ENCODE measurements around the gene TMEM238L. TPM values are rescaled to one million over a fixed set of nuclear protein-coding genes. Genes with fewer than 3 reads are reported as not detected.

The TMEM238L gene
- total and polyA plus RNA-seq, 10 donors, result not detected

GRCh38 chr17:10824874-10825273 lies 21.0 kb upstream of the TMEM238L start:
- H3K27me3 ChIP-seq (replicated peaks in 1 of 7), result peaks cover 0 to 4% (median 0%) of the 10 kb centered on the region in 7 donors
- TF ChIP-seq CTCF (IDR thresholded peaks at IDR 0.05 in 8 of 11, conservative IDR thresholded peaks at IDR 0.05 in 3 of 11) (no peak), POLR2A (IDR thresholded peaks at IDR 0.05) (no peak), POLR2AphosphoS5 (IDR thresholded peaks at IDR 0.05) (no peak)
- H3K9me3 ChIP-seq, result no peaks in the 10 kb centered on the region
- intact Hi-C loops (cut with DNase I; ENCODE audit: low total_unique reads), result no loop called here
- H3K4me3 ChIP-seq, result no peak overlapping the region
- H3K4me1 ChIP-seq, result no peaks in the 10 kb centered on the region
- 77 to 89% (median 84%) methylated on average over 7 of the region's 7 CpGs for WGBS, 5 donors
- no peak for DNase-seq
- no peaks in the 10 kb centered on the region for H3K36me3 ChIP-seq
- H3K27ac ChIP-seq, result no peak overlapping the region

GRCh38 chr17:10821770-10822169 lies 17.9 kb upstream of the TMEM238L start:
- no peak for DNase-seq
- Histone ChIP-seq H3K27ac (no peak overlapping the region), H3K4me1 (no peaks in the 10 kb centered on the region), H3K4me3 (no peak overlapping the region), H3K27me3 (replicated peaks in 1 of 7) (peaks cover 0 to 4% (median 0%) of the 10 kb centered on the region in 7 donors), H3K9me3 (no peaks in the 10 kb centered on the region), H3K36me3 (no peaks in the 10 kb centered on the region)
- TF ChIP-seq CTCF (IDR thresholded peaks at IDR 0.05 in 8 of 11, conservative IDR thresholded peaks at IDR 0.05 in 3 of 11) (no peak), POLR2AphosphoS5 (IDR thresholded peaks at IDR 0.05) (no peak), POLR2A (IDR thresholded peaks at IDR 0.05) (no peak)
- intact Hi-C loops (cut with DNase I; ENCODE audit: low total_unique reads), result no loop called here

GRCh38 chr17:10821054-10821453 lies 17.2 kb upstream of the TMEM238L start:
- intact Hi-C loops (cut with DNase I; ENCODE audit: low total_unique reads), result no loop called here
- DNase-seq, result no peak
- Histone ChIP-seq H3K27ac (no peak overlapping the region), H3K27me3 (replicated peaks in 1 of 7) (peaks cover 0 to 4% (median 0%) of the 10 kb centered on the region in 7 donors), H3K9me3 (no peaks in the 10 kb centered on the region), H3K4me1 (no peaks in the 10 kb centered on the region), H3K36me3 (no peaks in the 10 kb centered on the region), H3K4me3 (no peak overlapping the region)
- WGBS, 5 donors, result 55 to 69% (median 67%) methylated on average over 4 of the region's 4 CpGs
- TF ChIP-seq CTCF (IDR thresholded peaks at IDR 0.05 in 8 of 11, conservative IDR thresholded peaks at IDR 0.05 in 3 of 11), result no peak
- no peak for TF ChIP-seq POLR2AphosphoS5 (IDR thresholded peaks at IDR 0.05)
- no peak for TF ChIP-seq POLR2A (IDR thresholded peaks at IDR 0.05)

- WGBS, 5 donors, result 67 to 81% (median 74%) methylated on average over 5 of the region's 5 CpGs
- Histone ChIP-seq H3K9me3 (no peaks in the 10 kb centered on the region), H3K36me3 (no peaks in the 10 kb centered on the region), H3K4me3 (no peak overlapping the region), H3K4me1 (no peaks in the 10 kb centered on the region), H3K27me3 (replicated peaks in 1 of 7) (no peaks in the 10 kb centered on the region), H3K27ac (no peak overlapping the region)
- no peak for TF ChIP-seq POLR2AphosphoS5 (IDR thresholded peaks at IDR 0.05)
- no peak for TF ChIP-seq POLR2A (IDR thresholded peaks at IDR 0.05)
- no peak for TF ChIP-seq CTCF (IDR thresholded peaks at IDR 0.05 in 8 of 11, conservative IDR thresholded peaks at IDR 0.05 in 3 of 11)
- intact Hi-C loops (cut with DNase I; ENCODE audit: low total_unique reads), result no loop called here
- DNase-seq, result no peak
Observed at GRCh38 chr17:10815319-10815718, 11.4 kb upstream of the TMEM238L start.
